WTC11 (cell line): Measurements from ENCODE around the gene NGDN. TPM values are rescaled to one million over a fixed set of nuclear protein-coding genes. Genes with fewer than 3 reads are reported as not detected.

Experiments
- ATAC-seq: fragments of 200-7000 bp; cut with Tn5 transposase; 2 replicates; pipeline ENCODE4 v1.10.0; 2021; ENCODE audit warnings: mild to moderate bottlenecking, moderate library complexity
- CTCF ChIA-PET: fragments of 300-600 bp; sonication (Branson Sonifier 250); formaldehyde crosslinking; loops from one replicate; lab custom pipeline; 2021; ENCODE audit warnings: antibody characterized with exemption; lab: Charles Lee
- POLR2A ChIA-PET: fragments of 350-600 bp; sonication (Branson Sonifier 250); formaldehyde crosslinking; loops from one replicate; lab custom pipeline; 2021; ENCODE audit warnings: antibody characterized with exemption; lab: Charles Lee
- DNase-seq: peaks from one replicate; pipeline ENCODE4 v3.0.0; 2021; ENCODE audit warnings: low spot score
- H3K27ac Mint-ChIP-seq: 2 replicates; pipeline ENCODE4 v1.8.0; 2021; ENCODE audit warnings: mixed read lengths
- H3K27me3 Mint-ChIP-seq: 2 replicates; pipeline ENCODE4 v1.8.0; 2021; ENCODE audit warnings: low read depth, mild to moderate bottlenecking, moderate library complexity, mixed read lengths
- H3K36me3 Mint-ChIP-seq: 2 replicates; pipeline ENCODE4 v1.8.0; 2021; ENCODE audit warnings: mixed read lengths
- H3K4me1 Mint-ChIP-seq: 2 replicates; pipeline ENCODE4 v1.8.0; 2022; ENCODE audit warnings: mixed read lengths
- H3K4me3 Mint-ChIP-seq: 2 replicates; pipeline ENCODE4 v1.8.0; 2021; ENCODE audit warnings: mild to moderate bottlenecking, moderate library complexity, mixed read lengths
- H3K9me3 Mint-ChIP-seq: 2 replicates; pipeline ENCODE4 v1.8.0; 2021; ENCODE audit warnings: mixed read lengths
- ATF1 ChIP-seq: sonication (generic); formaldehyde crosslinking; IDR thresholded peaks from 2 replicates; pipeline ENCODE4 v1.8.1; 2023; ENCODE audit warnings: mild to moderate bottlenecking, moderate library complexity, missing genetic modification reagents
- CREM ChIP-seq: sonication (generic); formaldehyde crosslinking; IDR thresholded peaks from 2 replicates; pipeline ENCODE4 v1.8.1; 2022; ENCODE audit warnings: mild to moderate bottlenecking, missing genetic modification reagents, moderate library complexity
- ESRRA ChIP-seq: sonication (generic); formaldehyde crosslinking; IDR thresholded peaks from 2 replicates; pipeline ENCODE4 v1.8.1; 2022; ENCODE audit warnings: mild to moderate bottlenecking, missing genetic modification reagents, borderline replicate concordance
- GRHL2 ChIP-seq: fragments of 250-450 bp; sonication (Bioruptor Pico); IDR thresholded peaks from 2 replicates; pipeline ENCODE4 v1.8.0; 2022; ENCODE audit warnings: mild to moderate bottlenecking, moderate library complexity; ENCODE audit not compliant: insufficient replicate concordance, severe bottlenecking
- NFE2L1 ChIP-seq: sonication (generic); formaldehyde crosslinking; IDR thresholded peaks from 2 replicates; pipeline ENCODE4 v1.8.1; 2023; ENCODE audit warnings: missing genetic modification reagents
- NR2C2 ChIP-seq: sonication (generic); formaldehyde crosslinking; IDR thresholded peaks from 2 replicates; pipeline ENCODE4 v1.8.0; 2022; ENCODE audit warnings: mild to moderate bottlenecking, missing genetic modification reagents
- OVOL2 ChIP-seq: fragments of 250-450 bp; sonication (Bioruptor Pico); IDR thresholded peaks from 2 replicates; pipeline ENCODE4 v1.9.0; 2021; ENCODE audit warnings: mild to moderate bottlenecking, borderline replicate concordance
- PRRX2 ChIP-seq: fragments of 250-450 bp; sonication (Bioruptor Pico); IDR thresholded peaks from 2 replicates; pipeline ENCODE4 v1.8.0; 2021; ENCODE audit warnings: mild to moderate bottlenecking
- RELA ChIP-seq: sonication (generic); formaldehyde crosslinking; IDR thresholded peaks from 2 replicates; pipeline ENCODE4 v1.8.1; 2022; ENCODE audit warnings: missing genetic modification reagents, mild to moderate bottlenecking, borderline replicate concordance
- TEAD1 ChIP-seq: sonication (generic); formaldehyde crosslinking; IDR thresholded peaks from 2 replicates; pipeline ENCODE4 v1.8.0; 2022; ENCODE audit warnings: mild to moderate bottlenecking, missing genetic modification reagents
- ZBTB21 ChIP-seq: sonication (generic); formaldehyde crosslinking; IDR thresholded peaks from 2 replicates; pipeline ENCODE4 v1.8.1; 2023; ENCODE audit warnings: mild to moderate bottlenecking, missing genetic modification reagents, borderline replicate concordance
- ZNF317 ChIP-seq: sonication (generic); formaldehyde crosslinking; IDR thresholded peaks from 2 replicates; pipeline ENCODE4 v1.8.1; 2023; ENCODE audit warnings: low read depth, mild to moderate bottlenecking, moderate library complexity, missing genetic modification reagents, borderline replicate concordance
- ZNF416 ChIP-seq: fragments of 250-450 bp; sonication (Bioruptor Pico); IDR thresholded peaks from 2 replicates; pipeline ENCODE4 v1.9.0; 2021; ENCODE audit warnings: mild to moderate bottlenecking, inconsistent platforms
- total RNA-seq: library from RNA; stranded (reverse); gene quantifications from 3 replicates; pipeline ENCODE4 v1.2.3, GENCODE V29; 2021
- TF ChIP-seq, protein P1 (sequence below): sonication (generic); formaldehyde crosslinking; IDR thresholded peaks from 2 replicates; pipeline ENCODE4 v1.8.1; 2022; ENCODE audit warnings: missing genetic modification reagents, borderline replicate concordance
- TF ChIP-seq, protein P2 (sequence below): sonication (generic); formaldehyde crosslinking; IDR thresholded peaks from 2 replicates; pipeline ENCODE4 v1.8.1; 2023; ENCODE audit warnings: mild to moderate bottlenecking, missing genetic modification reagents
- TF ChIP-seq, protein P3 (sequence below): fragments of 200-600 bp; IDR thresholded peaks from 2 replicates; pipeline ENCODE4 v1.8.0; 2022; ENCODE audit warnings: antibody characterized with exemption
- TF ChIP-seq, protein P4 (sequence below): sonication (generic); formaldehyde crosslinking; conservative IDR thresholded peaks from 2 replicates; pipeline ENCODE4 v1.8.1; 2023; ENCODE audit warnings: mild to moderate bottlenecking, low read depth, missing genetic modification reagents, moderate library complexity

NGDN gene
- total RNA-seq, 1 experiment from 2014 or later, result 45.5 TPM

DNA sequence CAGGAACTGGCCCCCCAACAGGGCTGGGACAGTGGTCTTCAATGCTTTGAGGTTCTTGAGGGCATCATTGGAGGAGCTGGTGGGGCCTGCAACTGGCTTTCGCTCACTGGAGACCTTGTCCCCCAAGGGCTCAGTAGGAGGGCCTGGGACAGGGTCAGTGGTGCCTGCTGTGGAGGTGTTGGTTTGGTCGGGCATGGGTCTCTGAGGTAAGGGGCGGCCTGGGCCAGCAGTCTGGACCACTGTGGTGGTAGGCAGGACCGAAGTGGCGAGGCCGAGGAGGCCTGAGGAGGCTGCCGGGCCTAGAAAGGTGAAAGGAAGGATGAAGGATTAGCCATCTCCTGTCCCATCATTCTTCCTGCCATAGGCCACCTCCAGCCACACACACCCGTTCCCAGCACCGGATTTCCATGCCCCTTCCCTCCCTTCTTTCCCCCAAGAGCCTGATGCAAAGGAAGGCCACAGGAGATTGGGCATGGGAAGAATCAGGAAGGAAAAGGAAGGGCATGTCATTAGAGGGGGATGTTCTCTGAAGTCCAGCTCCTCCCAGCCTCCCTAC is 53.2 kb downstream of the NGDN start:
- TF ChIP-seq, protein P1, sequence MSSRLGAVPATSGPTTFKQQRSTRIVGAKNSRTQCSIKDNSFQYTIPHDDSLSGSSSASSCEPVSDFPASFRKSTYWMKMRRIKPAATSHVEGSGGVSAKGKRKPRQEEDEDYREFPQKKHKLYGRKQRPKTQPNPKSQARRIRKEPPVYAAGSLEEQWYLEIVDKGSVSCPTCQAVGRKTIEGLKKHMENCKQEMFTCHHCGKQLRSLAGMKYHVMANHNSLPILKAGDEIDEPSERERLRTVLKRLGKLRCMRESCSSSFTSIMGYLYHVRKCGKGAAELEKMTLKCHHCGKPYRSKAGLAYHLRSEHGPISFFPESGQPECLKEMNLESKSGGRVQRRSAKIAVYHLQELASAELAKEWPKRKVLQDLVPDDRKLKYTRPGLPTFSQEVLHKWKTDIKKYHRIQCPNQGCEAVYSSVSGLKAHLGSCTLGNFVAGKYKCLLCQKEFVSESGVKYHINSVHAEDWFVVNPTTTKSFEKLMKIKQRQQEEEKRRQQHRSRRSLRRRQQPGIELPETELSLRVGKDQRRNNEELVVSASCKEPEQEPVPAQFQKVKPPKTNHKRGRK (CRISPR knock-in tag), result no peak
- TF ChIP-seq ATF1 (CRISPR knock-in tag) (no peak), OVOL2 (CRISPR knock-in tag) (no peak), ZNF317 (no peak), ZNF416 (no peak), RELA (no peak), ZBTB21 (CRISPR knock-in tag) (no peak), TEAD1 (CRISPR knock-in tag) (no peak), CREM (CRISPR knock-in tag) (no peak), NFE2L1 (no peak), NR2C2 (CRISPR knock-in tag) (no peak), GRHL2 (no peak), ESRRA (CRISPR knock-in tag) (no peak), PRRX2 (CRISPR knock-in tag) (no peak)
- TF ChIP-seq, protein P2, sequence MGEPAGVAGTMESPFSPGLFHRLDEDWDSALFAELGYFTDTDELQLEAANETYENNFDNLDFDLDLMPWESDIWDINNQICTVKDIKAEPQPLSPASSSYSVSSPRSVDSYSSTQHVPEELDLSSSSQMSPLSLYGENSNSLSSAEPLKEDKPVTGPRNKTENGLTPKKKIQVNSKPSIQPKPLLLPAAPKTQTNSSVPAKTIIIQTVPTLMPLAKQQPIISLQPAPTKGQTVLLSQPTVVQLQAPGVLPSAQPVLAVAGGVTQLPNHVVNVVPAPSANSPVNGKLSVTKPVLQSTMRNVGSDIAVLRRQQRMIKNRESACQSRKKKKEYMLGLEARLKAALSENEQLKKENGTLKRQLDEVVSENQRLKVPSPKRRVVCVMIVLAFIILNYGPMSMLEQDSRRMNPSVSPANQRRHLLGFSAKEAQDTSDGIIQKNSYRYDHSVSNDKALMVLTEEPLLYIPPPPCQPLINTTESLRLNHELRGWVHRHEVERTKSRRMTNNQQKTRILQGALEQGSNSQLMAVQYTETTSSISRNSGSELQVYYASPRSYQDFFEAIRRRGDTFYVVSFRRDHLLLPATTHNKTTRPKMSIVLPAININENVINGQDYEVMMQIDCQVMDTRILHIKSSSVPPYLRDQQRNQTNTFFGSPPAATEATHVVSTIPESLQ (CRISPR knock-in tag), result no peak
- TF ChIP-seq, protein P3, sequence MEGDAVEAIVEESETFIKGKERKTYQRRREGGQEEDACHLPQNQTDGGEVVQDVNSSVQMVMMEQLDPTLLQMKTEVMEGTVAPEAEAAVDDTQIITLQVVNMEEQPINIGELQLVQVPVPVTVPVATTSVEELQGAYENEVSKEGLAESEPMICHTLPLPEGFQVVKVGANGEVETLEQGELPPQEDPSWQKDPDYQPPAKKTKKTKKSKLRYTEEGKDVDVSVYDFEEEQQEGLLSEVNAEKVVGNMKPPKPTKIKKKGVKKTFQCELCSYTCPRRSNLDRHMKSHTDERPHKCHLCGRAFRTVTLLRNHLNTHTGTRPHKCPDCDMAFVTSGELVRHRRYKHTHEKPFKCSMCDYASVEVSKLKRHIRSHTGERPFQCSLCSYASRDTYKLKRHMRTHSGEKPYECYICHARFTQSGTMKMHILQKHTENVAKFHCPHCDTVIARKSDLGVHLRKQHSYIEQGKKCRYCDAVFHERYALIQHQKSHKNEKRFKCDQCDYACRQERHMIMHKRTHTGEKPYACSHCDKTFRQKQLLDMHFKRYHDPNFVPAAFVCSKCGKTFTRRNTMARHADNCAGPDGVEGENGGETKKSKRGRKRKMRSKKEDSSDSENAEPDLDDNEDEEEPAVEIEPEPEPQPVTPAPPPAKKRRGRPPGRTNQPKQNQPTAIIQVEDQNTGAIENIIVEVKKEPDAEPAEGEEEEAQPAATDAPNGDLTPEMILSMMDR, result no peak
- TF ChIP-seq, protein P4, sequence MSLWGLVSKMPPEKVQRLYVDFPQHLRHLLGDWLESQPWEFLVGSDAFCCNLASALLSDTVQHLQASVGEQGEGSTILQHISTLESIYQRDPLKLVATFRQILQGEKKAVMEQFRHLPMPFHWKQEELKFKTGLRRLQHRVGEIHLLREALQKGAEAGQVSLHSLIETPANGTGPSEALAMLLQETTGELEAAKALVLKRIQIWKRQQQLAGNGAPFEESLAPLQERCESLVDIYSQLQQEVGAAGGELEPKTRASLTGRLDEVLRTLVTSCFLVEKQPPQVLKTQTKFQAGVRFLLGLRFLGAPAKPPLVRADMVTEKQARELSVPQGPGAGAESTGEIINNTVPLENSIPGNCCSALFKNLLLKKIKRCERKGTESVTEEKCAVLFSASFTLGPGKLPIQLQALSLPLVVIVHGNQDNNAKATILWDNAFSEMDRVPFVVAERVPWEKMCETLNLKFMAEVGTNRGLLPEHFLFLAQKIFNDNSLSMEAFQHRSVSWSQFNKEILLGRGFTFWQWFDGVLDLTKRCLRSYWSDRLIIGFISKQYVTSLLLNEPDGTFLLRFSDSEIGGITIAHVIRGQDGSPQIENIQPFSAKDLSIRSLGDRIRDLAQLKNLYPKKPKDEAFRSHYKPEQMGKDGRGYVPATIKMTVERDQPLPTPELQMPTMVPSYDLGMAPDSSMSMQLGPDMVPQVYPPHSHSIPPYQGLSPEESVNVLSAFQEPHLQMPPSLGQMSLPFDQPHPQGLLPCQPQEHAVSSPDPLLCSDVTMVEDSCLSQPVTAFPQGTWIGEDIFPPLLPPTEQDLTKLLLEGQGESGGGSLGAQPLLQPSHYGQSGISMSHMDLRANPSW, result no peak
- Mint-ChIP-seq H3K27me3 (peaks cover 2% of the 10 kb centered on the region), H3K4me3 (no peak overlapping the region), H3K27ac (no peak overlapping the region), H3K4me1 (peaks cover 68% of the 10 kb centered on the region), H3K9me3 (no peaks in the 10 kb centered on the region), H3K36me3 (peaks cover 25% of the 10 kb centered on the region)
- ChIA-PET CTCF (interaction anchor here (0.8 to 7.5 kb wide), 5 partner anchors 16 to 44 kb away, joined by 3 to 47 read pairs (median 12); no protein-coding TSS in a partner anchor), POLR2A (interaction anchor here (2.0 to 6.6 kb wide), 2 partner anchors 15 to 41 kb away, joined by 7 to 49 read pairs; no protein-coding TSS in a partner anchor)
- ATAC-seq (no peak), DNase-seq (no peak)
